ENCODE measurements around the gene OXA1L.

- TF ChIP-seq, protein P1, sequence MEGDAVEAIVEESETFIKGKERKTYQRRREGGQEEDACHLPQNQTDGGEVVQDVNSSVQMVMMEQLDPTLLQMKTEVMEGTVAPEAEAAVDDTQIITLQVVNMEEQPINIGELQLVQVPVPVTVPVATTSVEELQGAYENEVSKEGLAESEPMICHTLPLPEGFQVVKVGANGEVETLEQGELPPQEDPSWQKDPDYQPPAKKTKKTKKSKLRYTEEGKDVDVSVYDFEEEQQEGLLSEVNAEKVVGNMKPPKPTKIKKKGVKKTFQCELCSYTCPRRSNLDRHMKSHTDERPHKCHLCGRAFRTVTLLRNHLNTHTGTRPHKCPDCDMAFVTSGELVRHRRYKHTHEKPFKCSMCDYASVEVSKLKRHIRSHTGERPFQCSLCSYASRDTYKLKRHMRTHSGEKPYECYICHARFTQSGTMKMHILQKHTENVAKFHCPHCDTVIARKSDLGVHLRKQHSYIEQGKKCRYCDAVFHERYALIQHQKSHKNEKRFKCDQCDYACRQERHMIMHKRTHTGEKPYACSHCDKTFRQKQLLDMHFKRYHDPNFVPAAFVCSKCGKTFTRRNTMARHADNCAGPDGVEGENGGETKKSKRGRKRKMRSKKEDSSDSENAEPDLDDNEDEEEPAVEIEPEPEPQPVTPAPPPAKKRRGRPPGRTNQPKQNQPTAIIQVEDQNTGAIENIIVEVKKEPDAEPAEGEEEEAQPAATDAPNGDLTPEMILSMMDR (IDR thresholded peaks at IDR 0.05; ENCODE audit: low read length): no peak
- no peak for TF ChIP-seq EZH2 (optimal IDR thresholded peaks at IDR 0.05; ENCODE audit: low read depth, low read length)
- no peak for TF ChIP-seq EZH2phosphoT487 (IDR thresholded peaks at IDR 0.05; ENCODE audit: low read length)
Observed at GRCh38 chr14:22774011-22774706, 7.7 kb downstream of the OXA1L start.

Data from MM.1S (cell line).